GM12874 (cell line): ENCODE results near the gene PTGS2.

ENCODE experiments used
- CTCF ChIP-seq: IDR thresholded peaks from 2 replicates; pipeline ENCODE4 v1.5.1; 2011; ENCODE audit warnings: low read depth, mild to moderate bottlenecking, control low read depth, low read length, moderate library complexity; ENCODE audit not compliant: insufficient read depth

PTGS2 gene

GRCh38 chr1:186659890-186660341 is 20.3 kb downstream of the PTGS2 start:
- TF ChIP-seq CTCF, result no peak

GRCh38 chr1:186658999-186659398 is 21.2 kb downstream of the PTGS2 start:
- TF ChIP-seq CTCF, result no peak

GRCh38 chr1:186657481-186657880 is 22.7 kb downstream of the PTGS2 start:
- no peak for TF ChIP-seq CTCF

GRCh38 chr1:186655876-186656275 is 24.3 kb downstream of the PTGS2 start:
- TF ChIP-seq CTCF, result no peak

- TF ChIP-seq CTCF, result no peak
These were observed 25.5 kb downstream of the PTGS2 start for GRCh38 chr1:186654741-186655140.

GRCh38 chr1:186653312-186653711 is 26.9 kb downstream of the PTGS2 start:
- TF ChIP-seq CTCF, result no peak

- no peak for TF ChIP-seq CTCF
These were observed 31.6 kb downstream of the PTGS2 start for GRCh38 chr1:186648613-186649012.

- TF ChIP-seq CTCF, result no peak
These were observed 36.6 kb downstream of the PTGS2 start for GRCh38 chr1:186643614-186644013.
